NCI-H460 (cell line): ENCODE results near the gene RUNX2. TPM values are rescaled to one million over a fixed set of nuclear protein-coding genes. Genes with fewer than 3 reads are reported as not detected.
"Not testable (repeated sequence)": the region's sequence is repeated elsewhere in the genome, so short reads cannot be mapped to it uniquely, and the experiment has no call there.

Experiments used
- DNase-seq: peaks from one replicate; pipeline ENCODE4 v3.0.0-alpha.2; 2016; ENCODE audit warnings: low read depth; ENCODE audit errors: extremely low read depth
- total RNA-seq: library from RNA; depleted of rRNA; stranded (reverse); fragments of >200 nt; shearing (Covaris generic); gene quantifications from 2 replicates; pipeline ENCODE4 v1.2.3, GENCODE V29; 2014

The RUNX2 gene
- total RNA-seq, 1 experiment from 2014 or later: 0.10 TPM

- DNase-seq: no peak
Observed at GRCh38 chr6:45655745-45656476, 327.8 kb downstream of the RUNX2 start.

- DNase-seq: no peak
Observed at GRCh38 chr6:45657226-45657625, 329.1 kb downstream of the RUNX2 start.

DNA sequence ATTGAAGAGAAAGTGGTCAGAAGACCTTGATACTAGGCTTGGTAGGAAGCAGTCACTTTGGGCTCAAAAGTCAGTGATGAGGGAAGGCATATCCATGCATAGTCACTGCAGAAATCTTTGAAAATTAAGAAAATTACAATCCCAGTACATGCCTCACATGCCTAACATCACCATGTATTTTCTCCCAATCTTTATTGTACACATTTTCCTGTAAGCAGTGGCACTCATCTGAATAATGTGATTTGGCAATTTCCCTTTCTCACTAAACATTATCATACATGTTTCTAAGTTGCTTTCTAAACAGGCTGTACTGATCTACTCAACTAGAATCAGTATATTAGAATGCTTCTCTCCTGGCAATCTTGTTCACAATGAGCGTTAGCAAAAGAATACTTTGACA, 330.3 kb downstream of the RUNX2 start:
- DNase-seq: no peak

DNA sequence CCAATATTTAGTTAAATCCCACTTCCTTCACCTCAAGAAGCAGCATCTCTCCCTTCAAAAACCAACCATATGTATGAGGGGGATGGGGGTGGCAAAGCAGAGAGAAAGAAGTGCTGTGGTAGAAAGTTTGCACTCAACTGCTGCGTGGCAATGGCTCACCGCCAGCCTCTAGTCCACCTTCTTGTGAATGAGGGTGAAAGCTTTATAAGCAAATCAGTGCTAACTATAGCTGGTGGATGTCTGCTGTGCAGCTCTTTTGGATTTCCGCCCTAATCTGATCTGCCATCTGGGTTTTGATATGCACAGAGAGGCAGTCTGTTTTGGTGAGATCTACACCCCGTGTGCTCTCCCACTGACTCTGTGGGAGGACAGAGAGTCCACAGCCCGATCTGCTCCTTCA, 330.8 kb downstream of the RUNX2 start:
- no peak for DNase-seq

GRCh38 chr6:45661661-45662060, 333.5 kb downstream of the RUNX2 start:
- DNase-seq: no peak

GRCh38 chr6:45663251-45664221, 335.4 kb downstream of the RUNX2 start:
- no peak for DNase-seq

DNA sequence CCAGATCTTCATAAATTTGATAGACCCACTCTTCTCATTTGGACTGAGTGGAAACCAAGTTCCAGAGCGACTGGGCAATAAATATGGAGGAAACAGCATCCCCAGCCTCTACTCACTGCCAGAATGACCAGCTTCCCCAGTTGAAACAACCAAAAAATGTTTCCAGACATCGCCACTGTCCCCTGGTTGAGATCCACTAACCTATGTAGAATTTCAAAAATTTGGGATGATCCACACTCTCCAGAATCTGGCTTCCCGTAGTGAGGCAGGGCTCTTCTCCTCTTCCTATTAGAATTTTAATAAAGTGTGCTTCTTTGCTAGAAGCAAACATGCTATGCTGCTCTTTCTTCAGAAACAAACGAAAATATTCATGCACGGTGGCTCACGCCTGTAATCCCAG, 336.6 kb downstream of the RUNX2 start:
- DNase-seq: no peak

DNA sequence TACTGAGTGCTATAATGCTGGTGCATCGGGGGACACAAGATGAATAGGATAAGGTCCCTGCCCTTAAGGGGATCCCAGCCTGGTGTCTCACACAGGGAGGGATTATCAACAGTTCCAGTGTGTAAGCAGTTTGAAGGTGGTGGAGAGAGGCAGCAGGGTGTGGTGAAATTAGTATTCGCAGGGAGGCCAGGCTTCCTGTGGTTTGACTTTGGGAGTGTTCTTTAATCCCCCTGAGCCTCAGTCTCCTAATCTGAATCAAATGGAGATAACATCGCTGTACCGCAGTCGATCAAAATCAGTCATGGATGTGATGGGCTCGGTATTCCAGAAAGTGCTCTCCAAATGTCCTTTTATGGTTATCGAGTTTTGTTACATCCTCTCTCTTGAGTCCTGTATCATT, 337.7 kb downstream of the RUNX2 start:
- DNase-seq: no peak

DNA sequence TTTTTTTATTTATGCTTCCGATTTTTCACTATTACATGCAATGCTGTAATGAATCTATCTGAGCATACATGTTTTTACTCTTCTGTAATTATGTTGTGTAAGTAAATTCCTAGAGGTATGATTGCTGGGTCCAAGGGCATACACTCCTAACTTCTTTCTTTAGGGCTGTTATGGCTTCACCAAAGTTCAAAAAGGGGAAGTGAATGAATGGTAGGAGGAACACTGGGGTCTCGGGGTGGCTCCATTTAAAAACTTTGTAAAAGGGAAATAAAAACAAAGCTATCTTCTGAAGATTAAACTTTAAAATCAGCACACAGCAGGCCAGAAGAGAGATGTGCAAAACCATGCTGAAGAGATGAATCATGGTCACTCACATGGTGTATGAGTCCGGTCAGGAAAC, 338.7 kb downstream of the RUNX2 start:
- no peak for DNase-seq

GRCh38 chr6:45667300-45667699, 339.2 kb downstream of the RUNX2 start:
- no peak for DNase-seq

- DNase-seq: no peak
Observed at GRCh38 chr6:45667766-45668165, 339.6 kb downstream of the RUNX2 start.

- DNase-seq: no peak
Observed at GRCh38 chr6:45668705-45669104, 340.6 kb downstream of the RUNX2 start.

DNA sequence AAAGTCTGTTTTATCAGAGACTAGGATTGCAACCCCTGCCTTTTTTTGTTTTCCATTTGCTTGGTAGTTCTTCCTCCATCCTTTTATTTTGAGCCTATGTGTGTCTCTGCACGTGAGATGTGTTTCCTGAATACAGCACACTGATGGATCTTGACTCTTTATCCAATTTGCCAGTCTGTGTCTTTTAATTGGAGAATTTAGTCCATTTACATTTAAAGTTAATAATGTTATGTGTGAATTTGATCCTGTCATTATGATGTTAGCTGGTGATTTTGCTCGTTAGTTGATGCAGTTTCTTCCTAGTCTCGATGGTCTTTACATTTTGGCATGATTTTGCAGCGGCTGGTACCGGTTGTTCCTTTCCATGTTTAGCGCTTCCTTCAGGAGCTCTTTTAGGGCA, 345.0 kb downstream of the RUNX2 start:
- DNase-seq: not testable (repeated sequence)

DNA sequence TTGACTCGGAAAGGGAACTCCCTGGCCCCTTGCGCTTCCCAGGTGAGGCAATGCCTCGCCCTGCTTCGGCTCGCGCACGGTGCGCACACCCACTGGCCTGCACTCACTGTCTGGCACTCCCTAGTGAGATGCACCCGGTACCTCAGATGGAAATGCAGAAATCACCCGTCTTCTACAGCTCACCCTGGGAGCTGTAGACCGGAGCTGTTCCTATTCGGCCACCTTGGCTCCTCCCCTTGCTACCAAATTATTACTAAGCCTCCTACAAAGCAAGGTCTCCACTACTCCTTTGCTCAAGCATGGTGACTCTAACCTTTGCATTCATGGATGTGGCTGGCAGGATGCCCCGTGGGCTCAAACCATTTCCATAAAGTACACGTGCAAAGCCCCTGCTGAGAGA, 347.0 kb downstream of the RUNX2 start:
- not testable (repeated sequence) for DNase-seq

DNA sequence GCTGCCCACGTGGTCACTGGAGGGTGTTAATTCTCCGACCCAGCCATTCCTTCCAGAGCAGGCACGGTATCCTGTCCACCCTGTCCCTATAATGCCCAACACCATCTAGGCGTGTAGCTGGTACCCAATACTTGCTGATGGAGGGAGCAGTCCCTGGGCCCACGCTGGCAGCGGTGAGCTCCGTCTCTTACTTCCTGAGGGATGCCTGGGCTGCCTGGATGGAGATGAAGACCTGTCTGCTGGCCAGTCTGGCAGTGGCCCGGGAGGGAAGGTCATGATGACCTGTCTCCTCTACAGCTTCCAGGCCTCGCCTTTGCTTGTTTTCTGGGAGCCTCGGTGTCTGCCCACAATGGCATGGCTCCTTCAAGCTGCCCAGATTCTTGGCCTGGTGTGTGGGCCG, 347.5 kb downstream of the RUNX2 start:
- DNase-seq: no peak

DNA sequence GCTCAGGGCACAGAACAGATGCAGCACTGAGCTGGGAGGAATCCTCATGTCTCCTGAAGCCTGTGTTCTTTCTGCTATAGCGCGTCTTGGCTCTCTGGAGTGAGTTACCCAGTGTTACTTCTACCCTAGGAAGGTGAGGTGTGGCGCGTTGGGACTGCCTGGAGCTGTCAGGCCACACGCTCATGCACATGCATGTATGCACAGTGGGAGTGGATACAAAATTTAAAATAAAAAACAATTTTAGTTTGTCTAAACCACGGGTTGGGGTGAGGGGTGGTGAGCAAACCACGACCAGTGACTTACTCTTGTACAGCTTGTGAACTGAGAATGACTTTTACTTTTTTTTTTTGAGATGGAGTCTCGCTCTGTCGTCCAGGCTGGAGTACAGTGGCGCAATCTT, 348.2 kb downstream of the RUNX2 start:
- no peak for DNase-seq

DNA sequence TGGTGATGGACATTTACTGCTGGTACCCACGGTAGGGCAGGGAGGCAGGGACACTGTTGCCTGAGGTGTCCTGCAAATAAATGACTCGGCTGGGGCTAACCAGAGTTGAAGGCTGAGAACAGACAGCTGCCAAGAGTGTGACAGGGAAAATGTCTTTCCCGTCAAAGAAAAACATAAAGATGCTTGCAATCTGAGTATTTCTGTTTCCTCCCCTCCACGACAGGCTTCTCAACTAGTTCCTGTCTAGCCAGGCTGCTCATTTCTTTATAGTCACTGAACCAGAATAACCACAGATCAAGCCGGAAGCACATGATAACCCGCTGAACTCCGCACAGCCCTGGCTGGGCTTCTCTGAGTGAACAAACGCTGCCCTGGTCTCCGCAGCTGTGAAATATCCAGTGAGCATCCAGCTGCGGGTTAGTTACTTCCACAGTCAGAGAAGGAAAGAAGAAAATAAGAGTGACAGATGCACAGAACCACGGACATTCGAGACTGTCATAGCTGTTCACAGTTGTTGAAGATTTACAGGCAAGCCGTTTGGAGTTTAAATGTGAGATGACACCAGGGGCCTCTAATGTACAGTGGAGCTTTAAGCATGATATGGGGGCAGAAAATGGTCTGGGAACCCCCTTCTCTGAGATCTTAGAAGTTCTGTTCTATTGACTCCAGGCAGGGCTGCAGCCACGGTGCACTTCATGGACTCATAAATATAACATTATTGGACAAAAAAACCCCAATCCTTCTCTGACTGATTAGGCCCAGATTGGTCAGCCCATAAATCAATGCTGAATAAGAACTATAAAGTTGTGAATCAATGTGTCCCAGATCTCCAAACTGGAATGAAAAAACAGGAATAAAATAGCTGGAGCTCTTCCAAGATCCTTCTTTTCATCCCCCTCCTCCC, 349.5 kb downstream of the RUNX2 start:
- no peak for DNase-seq

DNA sequence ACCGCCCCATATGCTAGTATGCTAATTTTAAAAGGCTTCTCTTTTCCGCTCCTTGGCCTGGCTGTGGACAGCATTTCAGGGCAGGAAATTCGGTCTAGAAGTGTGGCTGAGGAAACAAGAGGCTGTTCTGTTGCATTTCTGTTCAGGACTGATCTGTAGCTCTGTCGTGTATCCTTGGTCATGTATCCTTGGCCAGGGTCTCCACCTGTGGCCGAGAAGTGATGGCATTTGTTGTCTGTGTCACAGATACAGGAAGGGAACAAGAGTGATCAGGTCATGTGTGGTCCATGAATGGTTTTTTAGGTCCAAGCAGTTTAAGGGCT, 350.1 kb downstream of the RUNX2 start:
- DNase-seq: no peak

DNA sequence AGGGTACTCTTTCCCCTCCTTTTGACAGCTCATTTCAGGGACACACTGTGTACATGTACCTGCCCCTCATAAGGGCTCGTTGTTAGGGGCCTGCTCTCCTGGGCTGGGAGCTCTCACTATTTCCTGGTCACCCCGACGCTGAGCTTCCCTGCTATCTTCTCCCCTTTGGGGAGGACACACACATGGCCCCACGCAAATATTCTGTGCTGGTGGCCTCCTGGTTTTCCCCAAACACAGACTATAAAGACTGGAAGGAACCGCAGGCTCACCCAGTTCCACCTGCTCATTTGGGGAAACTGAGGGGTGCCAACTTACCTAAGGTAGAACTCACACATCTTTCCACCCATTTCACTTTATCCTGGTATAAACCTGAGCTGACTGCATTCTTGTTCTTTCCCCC, 351.0 kb downstream of the RUNX2 start:
- DNase-seq: no peak

GRCh38 chr6:45679631-45680030, 351.5 kb downstream of the RUNX2 start:
- DNase-seq: no peak
